ENCODE data around the gene MCEE. TPM values are rescaled to one million over a fixed set of nuclear protein-coding genes. Genes with fewer than 3 reads are reported as not detected.
"Not testable (repeated sequence)": the region's sequence is repeated elsewhere in the genome, so short reads cannot be mapped to it uniquely, and the experiment has no call there.

The MCEE gene
- total and polyA plus RNA-seq, 12 donors, result 29.6 to 43.8 (median 35.3) TPM

DNA sequence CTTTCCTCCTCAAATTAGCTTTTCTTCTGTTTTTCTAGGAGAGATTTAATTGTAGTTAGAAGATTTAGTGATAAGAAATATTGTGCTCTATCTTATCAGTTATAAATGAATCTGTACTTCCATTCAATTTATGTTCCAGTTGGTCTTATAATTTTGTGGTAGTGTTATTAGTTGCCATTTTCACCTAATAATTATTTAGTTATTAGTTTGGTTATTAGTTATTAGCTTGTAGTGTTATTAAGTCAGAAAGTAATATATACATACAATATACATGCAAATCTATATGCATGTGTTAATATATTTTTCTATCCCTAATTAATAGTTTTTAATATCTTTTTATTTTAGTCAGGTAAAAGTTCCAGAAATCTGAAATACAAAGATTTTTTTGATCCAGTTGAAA lies 3.6 kb upstream of the MCEE start:
- intact Hi-C loops (cut with DNase I), result loop anchor here in 1 of 10 donors (5.0 kb wide), 1 partner anchor 66 kb away; the partner anchor contains the start of gene NAGK
- no peaks in the 10 kb centered on the region for H3K9me3 ChIP-seq
- no peaks in the 10 kb centered on the region for H3K27me3 ChIP-seq
- DNase-seq, result no peak
- H3K36me3 ChIP-seq, result peaks cover 0 to 63% (median 37%) of the 10 kb centered on the region in 9 donors
- ATAC-seq, result no peak
- no peak overlapping the region for H3K27ac ChIP-seq
- TF ChIP-seq, protein P1, sequence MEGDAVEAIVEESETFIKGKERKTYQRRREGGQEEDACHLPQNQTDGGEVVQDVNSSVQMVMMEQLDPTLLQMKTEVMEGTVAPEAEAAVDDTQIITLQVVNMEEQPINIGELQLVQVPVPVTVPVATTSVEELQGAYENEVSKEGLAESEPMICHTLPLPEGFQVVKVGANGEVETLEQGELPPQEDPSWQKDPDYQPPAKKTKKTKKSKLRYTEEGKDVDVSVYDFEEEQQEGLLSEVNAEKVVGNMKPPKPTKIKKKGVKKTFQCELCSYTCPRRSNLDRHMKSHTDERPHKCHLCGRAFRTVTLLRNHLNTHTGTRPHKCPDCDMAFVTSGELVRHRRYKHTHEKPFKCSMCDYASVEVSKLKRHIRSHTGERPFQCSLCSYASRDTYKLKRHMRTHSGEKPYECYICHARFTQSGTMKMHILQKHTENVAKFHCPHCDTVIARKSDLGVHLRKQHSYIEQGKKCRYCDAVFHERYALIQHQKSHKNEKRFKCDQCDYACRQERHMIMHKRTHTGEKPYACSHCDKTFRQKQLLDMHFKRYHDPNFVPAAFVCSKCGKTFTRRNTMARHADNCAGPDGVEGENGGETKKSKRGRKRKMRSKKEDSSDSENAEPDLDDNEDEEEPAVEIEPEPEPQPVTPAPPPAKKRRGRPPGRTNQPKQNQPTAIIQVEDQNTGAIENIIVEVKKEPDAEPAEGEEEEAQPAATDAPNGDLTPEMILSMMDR (IDR thresholded peaks at IDR 0.05), result no peak
- H3K4me3 ChIP-seq, result no peak overlapping the region
- H3K4me1 ChIP-seq, result peaks cover 6 to 29% (median 25%) of the 10 kb centered on the region in 9 donors

DNA sequence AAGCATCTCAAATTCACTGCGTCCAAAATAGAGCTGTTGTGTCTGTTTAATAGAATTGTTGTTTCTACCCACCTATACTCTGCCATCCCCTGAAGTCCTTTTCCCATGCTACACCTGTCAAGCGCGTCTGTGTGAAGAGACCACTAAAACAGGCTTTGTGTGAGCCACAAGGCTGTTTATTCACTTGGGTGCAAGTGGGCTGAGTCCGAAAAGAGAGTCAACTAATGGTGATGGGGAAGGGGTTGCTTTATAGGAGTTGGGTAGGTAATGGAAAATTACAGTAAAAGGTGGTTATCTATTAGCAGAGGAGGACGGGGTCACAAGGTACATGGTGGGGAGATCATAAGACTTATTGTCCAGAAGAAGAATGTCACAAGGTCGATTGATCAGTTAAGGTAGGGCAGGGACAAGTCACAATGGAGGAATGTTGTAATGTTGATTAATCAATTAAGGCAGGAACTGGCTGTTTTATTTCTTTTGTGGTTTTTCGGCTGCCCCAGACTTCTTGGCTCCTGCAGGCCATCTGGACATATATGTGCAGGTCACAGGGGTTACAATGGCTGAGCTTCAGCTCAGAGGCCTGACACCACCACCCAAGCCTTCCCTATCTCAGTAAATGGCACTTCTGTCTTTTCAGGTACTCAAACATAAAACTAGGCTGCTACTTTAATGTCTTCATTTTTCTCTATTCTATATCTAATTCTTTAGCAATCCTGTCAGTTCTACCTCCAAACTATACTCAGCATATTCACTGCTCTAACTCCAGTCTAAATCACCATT lies 1.5 kb upstream of the MCEE start:
- intact Hi-C loops (cut with DNase I), result loop anchor here in 2 of 10 donors (2.0 to 5.0 kb wide), 2 partner anchors 63 to 64 kb away; partner anchors contain the start of gene NAGK (in 2 of the 2)
- H3K27me3 ChIP-seq, result not testable (repeated sequence)

DNA sequence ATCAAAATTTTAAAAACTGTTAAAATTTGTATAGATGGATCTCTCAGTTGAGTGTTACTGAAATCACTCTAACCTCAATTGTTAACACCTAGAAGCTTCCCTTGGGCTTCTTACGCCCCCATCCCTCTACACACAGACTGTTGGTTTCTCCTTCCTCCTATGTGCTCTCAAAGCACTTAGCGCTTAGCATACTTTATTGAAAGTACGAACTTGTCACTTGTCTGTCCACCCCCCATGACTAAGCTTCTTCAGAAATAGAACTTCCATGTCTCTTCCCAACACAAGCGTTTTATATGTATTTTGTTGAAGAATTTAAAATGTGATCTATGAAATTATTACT lies 846 bp upstream of the MCEE start:
- ATAC-seq (peak in 1 of 8 donors; percentile 9), DNase-seq (no peak)
- TF ChIP-seq, protein P1 (IDR thresholded peaks at IDR 0.05), result no peak
- Histone ChIP-seq H3K27me3 (no peaks in the 10 kb centered on the region), H3K4me3 (peak overlapping the region; percentile 65 to 97 (median 86)), H3K4me1 (peaks cover 9 to 50% (median 41%) of the 10 kb centered on the region in 9 donors), H3K36me3 (peaks cover 0 to 41% (median 17%) of the 10 kb centered on the region in 9 donors), H3K27ac (peak overlapping the region; percentile 68 to 97 (median 96)), H3K9me3 (no peaks in the 10 kb centered on the region)
- WGBS, 2 donors, result 1 to 2% methylated on average over 4 of the region's 4 CpGs
- intact Hi-C loops (cut with DNase I), result loop anchor here in 2 of 10 donors (2.0 to 5.0 kb wide), 2 partner anchors 62 to 64 kb away; partner anchors contain the start of gene NAGK (in 2 of the 2)

More for the DNA sequence above, 1.5 kb upstream of the MCEE start:
- DNase-seq, ATAC-seq, H3K9me3 ChIP-seq: not testable (repeated sequence)
- H3K4me3 ChIP-seq, result peak overlapping the region; percentile 65 to 97 (median 86)
- peaks cover 9 to 48% (median 41%) of the 10 kb centered on the region in 9 donors for H3K4me1 ChIP-seq
- peaks cover 0 to 48% (median 21%) of the 10 kb centered on the region in 9 donors for H3K36me3 ChIP-seq
- peak overlapping the region in 8 of 10 donors; percentile 92 to 97 (median 96) for H3K27ac ChIP-seq
- WGBS, 2 donors, result 51 to 52% methylated on average over 7 of the region's 7 CpGs

DNA sequence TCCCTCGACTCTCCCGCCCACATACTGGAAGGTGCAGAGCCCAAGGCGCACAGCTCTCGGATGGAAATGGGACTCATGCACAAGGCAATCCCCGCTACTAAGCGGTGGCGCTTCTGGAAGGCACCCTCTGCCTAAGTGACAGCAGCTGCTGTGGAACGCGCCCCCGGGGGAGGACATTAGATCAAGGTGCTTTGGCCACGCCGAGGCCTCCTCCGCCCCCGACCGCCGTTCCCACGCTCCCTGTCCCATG lies 202 bp downstream of the MCEE start:
- H3K36me3 ChIP-seq, result peaks cover 0 to 31% (median 9%) of the 10 kb centered on the region in 9 donors
- ATAC-seq (peak; percentile 57 to 78 (median 73)), DNase-seq (no peak)
- H3K4me1 ChIP-seq, result peaks cover 9 to 50% (median 41%) of the 10 kb centered on the region in 9 donors
- TF ChIP-seq, protein P1 (IDR thresholded peaks at IDR 0.05), result no peak
- no peaks in the 10 kb centered on the region for H3K27me3 ChIP-seq
- 0% methylated on average over 17 of the region's 17 CpGs for WGBS, 2 donors
- peak overlapping the region; percentile 65 to 97 (median 86) for H3K4me3 ChIP-seq
- no peaks in the 10 kb centered on the region for H3K9me3 ChIP-seq
- H3K27ac ChIP-seq, result peak overlapping the region; percentile 68 to 97 (median 96)
- intact Hi-C loops (cut with DNase I), result loop anchor here in 2 of 10 donors (2.0 to 5.0 kb wide), 2 partner anchors 61 to 63 kb away; partner anchors contain the start of gene NAGK (in 2 of the 2)

All from heart right ventricle (tissue), 16 donors.